ENCODE measurements around the gene SEMA3C.

Gene SEMA3C

GRCh38 chr7:80735330-80735729 lies 183.5 kb downstream of the SEMA3C start:
- TF ChIP-seq CTCF (IDR thresholded peaks at IDR 0.05; ENCODE audit: borderline replicate concordance, control extremely low read depth, extremely low read depth, insufficient read depth, missing control alignments), result no peak
- in situ Hi-C loops (cut with MboI; ENCODE audit: low sequenced_read_pairs, unreplicated experiment), result no loop called here
- DNase-seq (ENCODE audit: low spot score), result no peak

- no peak for DNase-seq (ENCODE audit: low spot score)
- TF ChIP-seq CTCF (IDR thresholded peaks at IDR 0.05; ENCODE audit: borderline replicate concordance, control extremely low read depth, extremely low read depth, insufficient read depth, missing control alignments), result no peak
- in situ Hi-C loops (cut with MboI; ENCODE audit: low sequenced_read_pairs, unreplicated experiment), result no loop called here
Observed at GRCh38 chr7:80734011-80734410, 184.8 kb downstream of the SEMA3C start.

- no peak for TF ChIP-seq CTCF (IDR thresholded peaks at IDR 0.05; ENCODE audit: borderline replicate concordance, control extremely low read depth, extremely low read depth, insufficient read depth, missing control alignments)
- in situ Hi-C loops (cut with MboI; ENCODE audit: low sequenced_read_pairs, unreplicated experiment), result no loop called here
- DNase-seq (ENCODE audit: low spot score), result no peak
Observed at GRCh38 chr7:80733333-80733915, 185.4 kb downstream of the SEMA3C start.

DNA sequence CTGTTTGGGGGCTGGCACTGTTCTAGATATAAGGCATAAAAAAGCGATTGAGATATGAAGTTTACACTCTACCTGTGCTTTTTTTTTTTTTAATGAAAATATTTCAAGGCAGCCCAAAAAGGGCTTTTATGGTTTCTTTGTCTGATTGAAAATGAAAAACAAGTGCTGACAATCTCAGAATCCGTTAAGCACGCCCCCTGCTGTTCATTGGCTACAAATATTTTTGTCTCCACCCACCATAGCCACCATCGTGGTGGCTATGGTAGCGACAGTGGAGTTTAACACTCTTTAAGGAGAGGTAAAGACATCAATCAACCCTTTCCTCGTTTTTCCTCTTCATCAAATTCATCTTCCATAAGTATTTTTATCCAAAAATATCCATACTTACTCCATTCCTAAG lies 186.2 kb downstream of the SEMA3C start:
- TF ChIP-seq CTCF (IDR thresholded peaks at IDR 0.05; ENCODE audit: borderline replicate concordance, control extremely low read depth, extremely low read depth, insufficient read depth, missing control alignments), result no peak
- in situ Hi-C loops (cut with MboI; ENCODE audit: low sequenced_read_pairs, unreplicated experiment), result no loop called here
- DNase-seq (ENCODE audit: low spot score), result no peak

- no peak for TF ChIP-seq CTCF (IDR thresholded peaks at IDR 0.05; ENCODE audit: borderline replicate concordance, control extremely low read depth, extremely low read depth, insufficient read depth, missing control alignments)
- in situ Hi-C loops (cut with MboI; ENCODE audit: low sequenced_read_pairs, unreplicated experiment), result no loop called here
- DNase-seq (ENCODE audit: low spot score), result no peak
Observed at GRCh38 chr7:80731281-80731680, 187.6 kb downstream of the SEMA3C start.

DNA sequence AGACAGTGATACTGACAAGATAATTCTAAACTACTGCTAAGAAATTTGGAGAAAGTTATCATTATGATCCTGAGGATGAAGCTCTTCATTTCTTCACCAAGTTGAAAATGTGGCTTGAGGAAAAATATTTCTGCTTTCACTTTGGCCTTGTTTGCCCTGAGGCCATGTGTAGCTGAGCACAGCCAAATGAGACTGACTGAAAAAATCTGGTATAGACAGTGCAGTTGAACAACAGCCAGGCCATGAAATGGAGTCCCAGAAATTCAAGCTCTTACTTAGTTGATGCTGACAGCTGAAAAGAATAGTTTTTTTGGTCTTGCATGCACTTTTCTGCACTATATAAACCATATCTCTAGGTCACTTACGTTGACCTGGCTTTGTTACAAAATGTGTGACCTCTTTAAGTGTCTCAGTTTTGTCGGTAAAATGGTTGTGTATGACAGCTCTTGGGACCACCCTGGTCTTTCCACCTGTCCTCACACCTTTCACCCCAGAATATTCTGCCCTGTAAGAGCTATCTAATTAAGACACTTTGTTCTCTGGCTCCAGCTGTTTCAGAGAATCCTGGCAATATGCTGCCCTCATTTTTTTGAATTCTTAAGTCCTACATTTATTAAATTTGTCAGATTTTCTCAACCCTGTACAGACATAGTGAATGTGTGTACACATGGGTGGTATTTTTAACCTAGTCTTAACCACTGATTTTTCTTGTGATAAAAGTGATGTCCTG lies 189.1 kb downstream of the SEMA3C start:
- in situ Hi-C loops (cut with MboI; ENCODE audit: low sequenced_read_pairs, unreplicated experiment), result no loop called here
- TF ChIP-seq CTCF (IDR thresholded peaks at IDR 0.05; ENCODE audit: borderline replicate concordance, control extremely low read depth, extremely low read depth, insufficient read depth, missing control alignments), result no peak
- no peak for DNase-seq (ENCODE audit: low spot score)

All from GM13976 (cell line).